ELR (cell line): ENCODE data around the gene ATG2B.

ENCODE experiments used
- DNase-seq: peaks from one replicate; pipeline ENCODE4 v3.0.0-alpha.2; 2015; ENCODE audit warnings: low read depth

Gene ATG2B

GRCh38 chr14:96362965-96363750 lies at the start of gene ATG2B, which contains the start of gene GSKIP:
Gene ATG2B (minus strand): TSS chr14:96363341. CDS start chr14:96362976, 365 bp downstream.
Gene GSKIP (plus strand): TSS chr14:96363526. CDS start chr14:96382248, 18,722 bp downstream.
- DNase-seq = peak; percentile 94

GRCh38 chr14:96410119-96410518 lies 47.0 kb upstream of the ATG2B start:
- DNase-seq = no peak

- peak; percentile 38 for DNase-seq
Measured at GRCh38 chr14:96409701-96410100, 46.6 kb upstream of the ATG2B start.

- no peak for DNase-seq
Measured at GRCh38 chr14:96408608-96409007, 45.5 kb upstream of the ATG2B start.

- DNase-seq = no peak
Measured at GRCh38 chr14:96407935-96408570, 44.9 kb upstream of the ATG2B start.

GRCh38 chr14:96405677-96406076 lies 42.5 kb upstream of the ATG2B start:
- no peak for DNase-seq

GRCh38 chr14:96403409-96403808 lies 40.3 kb upstream of the ATG2B start:
- DNase-seq = no peak

GRCh38 chr14:96400495-96400894 lies 37.4 kb upstream of the ATG2B start:
- no peak for DNase-seq

- DNase-seq = no peak
Measured at GRCh38 chr14:96399405-96399804, 36.3 kb upstream of the ATG2B start.

- DNase-seq = no peak
Measured at GRCh38 chr14:96398921-96399320, 35.8 kb upstream of the ATG2B start.

GRCh38 chr14:96398432-96398831 lies 35.3 kb upstream of the ATG2B start:
- DNase-seq = no peak

- no peak for DNase-seq
Measured at GRCh38 chr14:96394047-96394815, 31.1 kb upstream of the ATG2B start.

GRCh38 chr14:96393071-96393691 lies 30.0 kb upstream of the ATG2B start:
- DNase-seq = no peak

GRCh38 chr14:96391293-96392118 lies 28.4 kb upstream of the ATG2B start:
- peak; percentile 96 for DNase-seq

GRCh38 chr14:96390965-96391292 lies 27.8 kb upstream of the ATG2B start:
- no peak for DNase-seq

GRCh38 chr14:96385385-96385784 lies 22.2 kb upstream of the ATG2B start:
- DNase-seq = no peak

- no peak for DNase-seq
Measured at GRCh38 chr14:96384740-96385139, 21.6 kb upstream of the ATG2B start.

GRCh38 chr14:96384053-96384452 lies 20.9 kb upstream of the ATG2B start:
- no peak for DNase-seq

- peak; percentile 62 for DNase-seq
Measured at GRCh38 chr14:96383445-96383844, 20.3 kb upstream of the ATG2B start.

- DNase-seq = no peak
Measured at GRCh38 chr14:96380735-96381134, 17.6 kb upstream of the ATG2B start.

GRCh38 chr14:96376093-96376492 lies 13.0 kb upstream of the ATG2B start:
- DNase-seq = no peak

GRCh38 chr14:96373538-96373937 lies 10.4 kb upstream of the ATG2B start:
- DNase-seq = no peak
